Upper lobe of right lung (tissue), 1 donor: Measurements from ENCODE around the gene PELI1. TPM values are rescaled to one million over a fixed set of nuclear protein-coding genes. Genes with fewer than 3 reads are reported as not detected.

Source experiments
- ATAC-seq: fragments of 200-7000 bp; cut with Tn5 transposase; one replicate; pipeline ENCODE4 v1.9.1; 2020; ENCODE audit warnings: mild to moderate bottlenecking, moderate library complexity
- DNase-seq: peaks from one replicate; pipeline ENCODE4 v3.0.0-alpha.2; 2020
- H3K27ac ChIP-seq: fragments of 200-600 bp; one replicate; pipeline ENCODE4 v1.8.0; 2022
- H3K27me3 ChIP-seq: fragments of 200-600 bp; one replicate; pipeline ENCODE4 v1.8.0; 2022; ENCODE audit warnings: mild to moderate bottlenecking
- H3K36me3 ChIP-seq: fragments of 200-600 bp; one replicate; pipeline ENCODE4 v1.8.0; 2022
- H3K4me1 ChIP-seq: fragments of 200-600 bp; one replicate; pipeline ENCODE4 v1.8.0; 2022
- H3K4me3 ChIP-seq: fragments of 200-600 bp; one replicate; pipeline ENCODE4 v1.8.0; 2022; ENCODE audit warnings: mild to moderate bottlenecking
- H3K9me3 ChIP-seq: fragments of 200-600 bp; one replicate; pipeline ENCODE4 v1.8.0; 2022
- intact Hi-C: fragments of 100-400 bp; cut with DNase I; formaldehyde crosslinking; loops from one replicate; pipeline ENCODE4 v1.11.0; 2022
- total RNA-seq: library from RNA; stranded (reverse); fragmentation: NEBNext Ultra II Directional; extraction: Animal tissue kit (Norgen Biotek cat#: 25700); gene quantifications from one replicate; pipeline ENCODE4 v1.2.1, GENCODE V29; 2021
- TF ChIP-seq, protein P1 (sequence below): fragments of 200-600 bp; IDR thresholded peaks from one replicate; pipeline ENCODE4 v1.8.0; 2022; ENCODE audit warnings: antibody characterized with exemption
- donor health status: DM: no; HTN: yes; CAD: no; lungs with severe emphysema.

Gene PELI1
- total RNA-seq, 1 donor from 2014 or later = 35.8 TPM

DNA sequence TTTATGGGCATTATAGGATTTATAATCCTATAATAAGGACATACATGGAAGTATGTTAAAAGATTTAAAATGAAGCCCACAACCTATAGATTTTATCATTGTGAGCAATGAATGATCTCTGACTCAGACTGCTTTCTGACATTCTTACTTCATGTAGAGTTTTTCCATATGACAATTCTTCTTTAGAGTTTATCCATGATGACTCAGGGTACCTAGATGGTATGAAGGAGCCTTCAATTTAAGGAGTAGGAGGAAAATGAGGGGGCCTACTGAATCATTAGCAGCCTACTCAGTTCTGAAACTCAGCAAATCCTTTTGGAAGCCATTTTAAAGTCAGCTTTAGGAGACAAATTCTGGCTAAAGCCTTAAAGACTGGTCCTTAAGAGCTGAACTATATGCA is 10.4 kb downstream of the PELI1 start:
- Histone ChIP-seq H3K4me1 (peaks cover 10% of the 10 kb centered on the region), H3K9me3 (no peaks in the 10 kb centered on the region), H3K4me3 (no peak overlapping the region), H3K27ac (no peak overlapping the region), H3K36me3 (no peaks in the 10 kb centered on the region), H3K27me3 (no peaks in the 10 kb centered on the region)
- TF ChIP-seq, protein P1, sequence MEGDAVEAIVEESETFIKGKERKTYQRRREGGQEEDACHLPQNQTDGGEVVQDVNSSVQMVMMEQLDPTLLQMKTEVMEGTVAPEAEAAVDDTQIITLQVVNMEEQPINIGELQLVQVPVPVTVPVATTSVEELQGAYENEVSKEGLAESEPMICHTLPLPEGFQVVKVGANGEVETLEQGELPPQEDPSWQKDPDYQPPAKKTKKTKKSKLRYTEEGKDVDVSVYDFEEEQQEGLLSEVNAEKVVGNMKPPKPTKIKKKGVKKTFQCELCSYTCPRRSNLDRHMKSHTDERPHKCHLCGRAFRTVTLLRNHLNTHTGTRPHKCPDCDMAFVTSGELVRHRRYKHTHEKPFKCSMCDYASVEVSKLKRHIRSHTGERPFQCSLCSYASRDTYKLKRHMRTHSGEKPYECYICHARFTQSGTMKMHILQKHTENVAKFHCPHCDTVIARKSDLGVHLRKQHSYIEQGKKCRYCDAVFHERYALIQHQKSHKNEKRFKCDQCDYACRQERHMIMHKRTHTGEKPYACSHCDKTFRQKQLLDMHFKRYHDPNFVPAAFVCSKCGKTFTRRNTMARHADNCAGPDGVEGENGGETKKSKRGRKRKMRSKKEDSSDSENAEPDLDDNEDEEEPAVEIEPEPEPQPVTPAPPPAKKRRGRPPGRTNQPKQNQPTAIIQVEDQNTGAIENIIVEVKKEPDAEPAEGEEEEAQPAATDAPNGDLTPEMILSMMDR = no peak
- intact Hi-C loops = no loop called here
- no peak for DNase-seq
- no peak for ATAC-seq

DNA sequence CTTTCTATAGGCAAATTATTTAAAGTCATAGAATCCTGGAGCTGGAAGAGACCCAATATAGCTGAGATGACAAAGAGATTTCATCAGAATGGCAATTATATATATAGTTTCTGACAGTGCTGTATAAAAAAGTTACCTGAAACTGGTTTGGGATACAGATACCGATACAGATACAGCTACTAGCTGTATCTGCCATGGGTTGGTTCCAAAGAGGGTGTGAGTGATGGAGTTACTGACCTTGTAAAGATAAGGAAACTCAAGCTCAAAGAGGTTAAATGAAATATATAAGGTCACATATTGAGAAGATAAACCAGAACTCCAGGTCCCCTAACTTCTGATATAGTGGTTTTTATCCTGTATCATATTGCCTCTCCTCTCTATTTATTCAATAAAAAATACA is 10.9 kb downstream of the PELI1 start:
- H3K27me3 ChIP-seq = no peaks in the 10 kb centered on the region
- H3K9me3 ChIP-seq = no peaks in the 10 kb centered on the region
- H3K27ac ChIP-seq = no peak overlapping the region
- peaks cover 10% of the 10 kb centered on the region for H3K4me1 ChIP-seq
- H3K36me3 ChIP-seq = no peaks in the 10 kb centered on the region
- TF ChIP-seq, protein P1 = no peak
- ATAC-seq (no peak), DNase-seq (no peak)
- intact Hi-C loops = no loop called here
- H3K4me3 ChIP-seq = no peak overlapping the region

GRCh38 chr2:64130333-64130732 is 13.9 kb downstream of the PELI1 start:
- H3K27ac ChIP-seq = no peak overlapping the region

DNA sequence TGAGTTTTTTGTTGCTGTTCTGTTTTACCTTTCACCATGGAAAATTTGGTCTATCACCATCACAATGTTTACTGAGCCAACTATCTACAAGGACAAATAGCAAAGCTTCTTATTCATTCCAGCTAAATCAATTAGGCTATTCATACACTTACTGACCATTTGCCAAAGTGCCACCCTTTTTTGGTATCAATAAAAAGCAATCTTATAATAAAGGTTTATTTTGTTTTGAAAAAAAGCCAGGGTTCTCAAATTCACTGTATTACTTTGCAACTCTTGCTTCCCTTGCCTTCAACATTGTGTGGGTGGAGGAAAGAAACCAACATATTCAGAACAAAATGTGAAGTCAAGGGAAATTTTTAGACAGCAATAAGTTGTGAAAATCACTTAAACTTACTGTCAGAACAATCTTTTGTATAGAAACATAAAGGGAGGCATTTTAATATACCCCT is 15.3 kb downstream of the PELI1 start:
- no peak overlapping the region for H3K4me3 ChIP-seq
- H3K27me3 ChIP-seq = no peaks in the 10 kb centered on the region
- no peaks in the 10 kb centered on the region for H3K9me3 ChIP-seq
- H3K4me1 ChIP-seq = peaks cover 6% of the 10 kb centered on the region
- DNase-seq (no peak), ATAC-seq (no peak)
- no peaks in the 10 kb centered on the region for H3K36me3 ChIP-seq
- H3K27ac ChIP-seq = no peak overlapping the region
- TF ChIP-seq, protein P1 = no peak
- intact Hi-C loops = no loop called here

More at GRCh38 chr2:64130333-64130732, 13.9 kb downstream of the PELI1 start:
- no peak for DNase-seq
- Histone ChIP-seq H3K36me3 (no peaks in the 10 kb centered on the region), H3K9me3 (no peaks in the 10 kb centered on the region), H3K27me3 (no peaks in the 10 kb centered on the region), H3K4me3 (no peak overlapping the region), H3K4me1 (peaks cover 12% of the 10 kb centered on the region)
- intact Hi-C loops = no loop called here
- TF ChIP-seq, protein P1 = no peak
- ATAC-seq = no peak

DNA sequence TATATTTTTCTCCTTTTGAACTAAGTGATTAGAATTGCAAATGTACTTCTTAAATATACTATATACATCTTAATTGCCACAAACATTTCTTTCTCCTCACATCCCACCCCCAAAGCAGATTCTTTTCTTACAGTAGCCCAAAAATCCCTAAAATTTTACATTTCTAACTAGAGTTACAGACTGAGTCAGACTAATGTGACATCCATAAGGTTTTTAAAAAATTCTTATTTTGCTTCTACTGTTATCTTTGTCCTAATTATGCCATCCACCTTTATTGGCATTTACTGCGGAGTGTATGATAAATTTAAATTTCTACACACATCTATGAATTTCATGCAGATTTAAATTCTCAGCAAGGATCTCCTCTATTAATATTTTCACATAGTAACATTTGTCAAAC is 15.8 kb downstream of the PELI1 start:
- H3K36me3 ChIP-seq = no peaks in the 10 kb centered on the region
- intact Hi-C loops = no loop called here
- TF ChIP-seq, protein P1 = no peak

DNA sequence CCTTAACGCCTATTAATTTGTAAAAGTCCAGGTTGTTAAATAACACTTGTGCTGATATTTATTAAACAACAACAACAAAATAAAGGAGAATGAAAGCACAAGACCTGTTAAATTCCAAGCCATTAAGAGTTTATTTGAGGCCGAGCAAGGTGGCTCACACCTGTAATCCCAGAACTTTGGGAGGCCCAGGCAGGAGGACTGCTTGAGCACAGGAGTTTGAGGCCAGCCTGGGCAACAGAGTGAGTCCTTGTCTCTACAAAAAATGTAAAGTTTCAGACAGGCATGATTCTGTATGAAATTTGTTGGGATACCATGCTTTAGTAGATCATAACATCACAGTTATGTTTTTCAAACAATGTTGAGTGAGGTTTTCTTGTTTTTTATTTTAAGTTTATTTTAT is 17.1 kb downstream of the PELI1 start:
- TF ChIP-seq, protein P1 = no peak
- H3K4me1 ChIP-seq = peaks cover 6% of the 10 kb centered on the region
- no peak overlapping the region for H3K4me3 ChIP-seq
- intact Hi-C loops = no loop called here
- ATAC-seq (no peak), DNase-seq (no peak)
- H3K27ac ChIP-seq = no peak overlapping the region
- H3K36me3 ChIP-seq = no peaks in the 10 kb centered on the region
- H3K9me3 ChIP-seq = no peaks in the 10 kb centered on the region
- no peaks in the 10 kb centered on the region for H3K27me3 ChIP-seq

More for the DNA sequence above, 15.8 kb downstream of the PELI1 start:
- Histone ChIP-seq H3K27me3 (no peaks in the 10 kb centered on the region), H3K4me1 (peaks cover 6% of the 10 kb centered on the region), H3K4me3 (no peak overlapping the region), H3K9me3 (no peaks in the 10 kb centered on the region), H3K27ac (no peak overlapping the region)
- no peak for ATAC-seq
- DNase-seq = no peak
